CD4-positive, alpha-beta T cell treated with Interleukin-1 beta for 1 hour (primary cell): Measurements from ENCODE around the gene SPTBN4.
"Not testable (repeated sequence)": the region's sequence is repeated elsewhere in the genome, so short reads cannot be mapped to it uniquely, and the experiment has no call there.

Experiments
- DNase-seq, 2 donors: peaks; one replicate each; pipeline ENCODE4 v3.0.0-alpha.2; 2020 to 2022

SPTBN4 gene

DNA sequence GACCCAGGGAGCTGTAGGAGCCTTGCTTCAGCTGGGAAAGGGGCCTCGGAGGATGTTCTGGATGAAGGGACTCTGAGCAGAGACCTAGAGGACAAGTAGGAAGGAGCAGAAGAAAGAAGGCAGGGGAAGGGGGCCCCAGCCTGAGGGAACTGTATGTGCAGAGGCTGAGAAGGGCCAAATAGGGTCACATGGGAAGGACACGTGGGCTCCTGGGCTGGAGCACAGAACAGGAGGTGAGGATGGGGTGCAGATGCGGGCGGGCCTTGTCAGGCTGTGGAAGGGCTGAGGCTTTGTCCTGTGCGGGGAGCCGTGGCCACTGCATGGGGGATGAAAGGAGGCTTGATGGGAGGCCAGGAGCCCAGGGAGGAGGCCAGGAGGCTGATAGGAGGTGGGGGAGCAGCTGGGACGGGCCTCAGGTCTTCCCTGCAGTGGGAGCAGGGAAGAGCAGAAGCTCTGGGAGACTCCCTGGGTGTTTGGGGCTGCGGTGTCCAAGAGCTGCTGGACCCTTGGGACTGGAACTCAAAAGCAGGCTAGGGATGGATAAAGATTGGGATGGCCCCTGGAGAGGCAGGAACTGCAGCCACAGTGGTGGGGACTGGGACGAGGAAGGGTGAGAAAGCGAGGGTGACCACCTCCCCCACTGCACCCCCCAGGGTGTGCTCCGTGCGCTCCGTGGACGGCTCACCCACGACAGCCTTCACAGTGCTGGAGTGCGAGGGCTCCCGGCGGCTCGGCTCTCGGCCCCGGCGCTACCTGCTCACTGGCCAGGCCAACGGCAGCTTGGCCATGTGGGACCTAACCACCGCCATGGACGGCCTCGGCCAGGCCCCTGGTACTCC is 123.0 kb downstream of the SPTBN4 start:
- no peak for DNase-seq

DNA sequence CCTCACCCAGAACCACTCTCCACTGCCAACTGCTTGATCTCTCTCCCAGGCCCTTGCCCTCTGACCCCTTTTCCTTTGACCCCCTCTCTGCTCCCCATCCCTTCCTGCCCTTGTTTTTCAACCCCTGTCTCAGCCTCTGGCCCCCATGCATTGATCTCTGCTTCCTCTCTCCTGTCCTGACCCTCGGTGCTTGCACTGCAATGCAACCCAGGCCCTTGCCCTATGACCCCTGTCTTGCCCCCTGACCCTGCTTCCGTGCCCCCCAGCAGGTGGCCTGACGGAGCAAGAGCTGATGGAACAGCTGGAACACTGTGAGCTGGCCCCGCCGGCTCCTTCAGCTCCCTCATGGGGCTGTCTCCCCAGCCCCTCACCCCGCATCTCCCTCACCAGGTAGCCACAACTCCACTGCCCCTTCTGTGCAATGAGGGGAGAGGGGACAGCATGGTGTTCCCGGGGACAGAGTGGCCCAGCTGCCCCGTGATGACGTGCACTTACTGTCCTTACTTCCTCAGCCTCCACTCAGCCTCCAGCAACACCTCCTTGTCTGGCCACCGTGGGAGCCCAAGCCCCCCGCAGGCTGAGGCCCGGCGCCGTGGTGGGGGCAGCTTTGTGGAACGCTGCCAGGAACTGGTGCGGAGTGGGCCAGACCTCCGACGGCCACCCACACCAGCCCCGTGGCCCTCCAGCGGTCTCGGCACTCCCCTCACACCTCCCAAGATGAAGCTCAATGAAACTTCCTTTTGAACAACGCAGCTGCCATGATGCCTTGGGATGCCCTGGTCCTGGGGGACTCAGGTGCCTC is 123.9 kb downstream of the SPTBN4 start:
- no peak for DNase-seq

DNA sequence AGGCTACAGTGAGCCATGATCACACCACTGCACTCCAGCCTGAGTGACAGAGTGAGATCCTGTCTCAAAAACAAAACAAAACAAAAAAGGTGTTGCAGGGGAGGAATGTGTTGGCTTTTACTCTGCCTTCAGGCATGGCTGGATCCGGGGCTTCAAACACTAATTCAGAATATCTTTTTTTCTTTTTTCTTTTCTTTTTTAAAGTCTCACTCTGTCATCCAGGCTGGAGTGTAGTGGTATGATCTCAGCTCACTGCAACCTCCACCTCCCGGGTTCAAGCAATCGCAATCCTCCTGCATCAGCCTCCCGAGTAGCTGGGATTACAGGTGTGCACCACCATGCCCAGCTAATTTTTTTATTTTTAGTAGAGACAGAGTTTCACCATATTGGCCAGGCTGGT is 124.9 kb downstream of the SPTBN4 start:
- not testable (repeated sequence) for DNase-seq

GRCh38 chr19:40592170-40592569 is 125.4 kb downstream of the SPTBN4 start:
- DNase-seq, result peak; percentile 32 to 47

DNA sequence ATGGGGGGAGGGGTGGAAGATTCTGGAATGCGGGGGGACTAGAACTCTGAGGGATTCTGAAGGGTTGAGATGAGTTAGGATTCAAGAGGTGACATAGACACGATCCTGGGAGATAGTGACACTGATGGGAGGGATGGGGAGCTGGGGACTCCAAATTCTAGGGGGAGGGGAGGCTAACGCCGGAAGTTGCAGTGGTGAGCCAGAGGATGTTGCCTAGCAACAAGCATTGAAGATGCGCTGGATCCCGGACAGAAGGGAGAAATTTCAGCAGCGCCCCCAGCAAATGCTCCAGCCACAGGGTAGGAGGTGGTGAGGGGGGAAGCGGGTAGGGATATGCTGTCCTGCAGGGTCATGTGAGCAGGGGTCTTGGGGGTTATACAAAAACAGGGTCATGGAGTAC is 127.5 kb downstream of the SPTBN4 start:
- DNase-seq, result no peak

GRCh38 chr19:40594657-40595091 is 127.9 kb downstream of the SPTBN4 start:
- no peak for DNase-seq

GRCh38 chr19:40596608-40597328 is 130.0 kb downstream of the SPTBN4 start:
- peak in 1 of 2 donors; percentile 31 for DNase-seq

- DNase-seq, result no peak
Observed at GRCh38 chr19:40597329-40597838, 130.6 kb downstream of the SPTBN4 start.

DNA sequence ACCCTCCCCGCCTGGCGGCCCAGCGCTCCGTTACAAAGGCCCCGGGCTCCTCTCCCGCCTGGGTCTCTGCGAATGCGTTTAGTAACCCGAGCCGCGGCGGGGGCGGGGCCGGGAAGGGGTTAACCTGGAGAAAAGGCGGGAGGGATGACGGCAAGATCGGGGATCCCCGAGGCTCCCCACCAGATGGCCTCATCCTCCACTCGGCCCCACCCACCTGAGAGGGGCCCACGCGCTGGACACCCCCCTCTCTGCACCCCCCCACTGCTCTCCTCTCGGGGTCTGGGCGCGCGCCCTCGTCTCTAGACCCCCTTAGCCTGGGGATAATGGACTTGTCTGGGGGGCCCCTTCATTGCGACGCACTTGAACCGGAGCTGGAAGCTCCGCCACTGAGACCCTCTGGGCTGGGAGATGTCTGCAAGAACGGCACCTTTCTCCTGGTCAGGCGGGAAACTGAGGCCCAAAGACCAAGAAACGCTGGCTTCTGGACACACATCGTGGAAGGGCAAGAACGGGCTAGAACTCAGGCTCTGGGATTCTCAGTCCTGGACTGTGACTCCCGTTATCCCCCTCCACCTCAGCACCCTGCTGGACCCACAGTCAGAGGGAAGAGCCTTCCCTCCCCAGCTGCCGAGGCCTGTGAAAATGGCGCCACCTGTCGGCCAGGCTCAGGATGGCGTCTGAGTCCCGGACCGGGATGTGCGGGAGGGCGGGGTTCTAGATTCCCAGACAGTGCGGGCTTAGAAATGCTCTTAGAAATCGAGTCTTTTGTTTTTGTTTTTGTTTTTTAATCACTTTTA is 131.5 kb downstream of the SPTBN4 start:
- DNase-seq, result peak; percentile 77 to 86

- DNase-seq, result no peak
Observed at GRCh38 chr19:40598918-40599307, 132.1 kb downstream of the SPTBN4 start.

DNA sequence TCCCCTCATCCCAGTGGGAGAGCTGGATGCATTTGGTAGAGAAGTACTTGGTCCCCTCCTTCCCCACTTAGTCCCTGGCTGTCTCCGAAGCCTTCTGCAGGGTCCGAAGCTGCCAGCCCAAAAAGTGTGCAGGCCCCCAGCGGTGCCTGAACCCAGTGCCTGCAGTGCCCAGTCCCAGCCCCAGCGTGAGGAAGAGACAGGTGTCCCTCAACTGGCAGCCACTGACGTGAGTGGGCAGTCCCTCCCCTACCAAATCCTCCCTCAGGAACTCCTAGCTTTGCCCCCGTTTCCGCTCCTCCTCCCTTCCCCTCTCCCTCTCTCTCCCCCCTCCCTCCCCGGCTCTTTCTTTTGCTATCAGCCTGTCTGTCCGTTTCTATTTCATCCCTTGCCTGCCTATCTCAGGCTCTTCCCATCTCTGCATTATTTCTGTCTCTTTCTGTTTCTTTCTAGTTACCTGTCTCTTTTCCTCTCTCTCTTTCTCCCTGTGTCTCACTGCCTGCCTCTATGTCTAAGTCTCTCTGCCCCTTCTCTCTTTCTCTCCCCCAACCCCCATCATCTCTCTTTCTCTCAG is 132.6 kb downstream of the SPTBN4 start:
- no peak for DNase-seq

GRCh38 chr19:40599902-40600569 is 133.2 kb downstream of the SPTBN4 start:
- DNase-seq, result no peak

DNA sequence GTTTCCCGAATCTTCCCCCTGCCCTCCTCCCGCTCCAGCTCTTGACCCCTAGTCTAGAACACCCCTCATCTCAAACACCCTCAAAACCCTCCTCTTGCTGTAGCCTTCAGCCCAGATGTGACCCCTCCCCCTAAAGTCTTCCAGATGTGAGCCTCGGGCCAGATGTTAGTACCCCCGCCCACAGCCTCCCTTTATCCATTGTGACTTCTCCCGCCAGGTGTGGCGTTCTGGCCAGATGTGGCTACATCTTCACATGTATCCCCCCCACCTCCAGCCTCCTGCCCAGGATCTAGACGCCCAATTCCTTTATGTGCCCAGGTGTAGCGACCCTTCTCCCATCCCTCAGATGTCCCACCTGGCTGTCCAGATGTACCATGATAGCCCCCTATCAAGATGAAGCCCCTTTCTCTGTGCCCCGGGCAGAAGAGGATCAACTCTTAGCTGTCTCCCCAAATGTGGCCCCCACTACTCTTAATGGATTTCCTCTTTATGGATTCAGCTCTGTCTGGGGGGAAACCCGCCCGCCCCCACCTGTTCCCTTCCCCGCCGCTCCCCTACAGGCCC is 133.9 kb downstream of the SPTBN4 start:
- DNase-seq, result no peak

DNA sequence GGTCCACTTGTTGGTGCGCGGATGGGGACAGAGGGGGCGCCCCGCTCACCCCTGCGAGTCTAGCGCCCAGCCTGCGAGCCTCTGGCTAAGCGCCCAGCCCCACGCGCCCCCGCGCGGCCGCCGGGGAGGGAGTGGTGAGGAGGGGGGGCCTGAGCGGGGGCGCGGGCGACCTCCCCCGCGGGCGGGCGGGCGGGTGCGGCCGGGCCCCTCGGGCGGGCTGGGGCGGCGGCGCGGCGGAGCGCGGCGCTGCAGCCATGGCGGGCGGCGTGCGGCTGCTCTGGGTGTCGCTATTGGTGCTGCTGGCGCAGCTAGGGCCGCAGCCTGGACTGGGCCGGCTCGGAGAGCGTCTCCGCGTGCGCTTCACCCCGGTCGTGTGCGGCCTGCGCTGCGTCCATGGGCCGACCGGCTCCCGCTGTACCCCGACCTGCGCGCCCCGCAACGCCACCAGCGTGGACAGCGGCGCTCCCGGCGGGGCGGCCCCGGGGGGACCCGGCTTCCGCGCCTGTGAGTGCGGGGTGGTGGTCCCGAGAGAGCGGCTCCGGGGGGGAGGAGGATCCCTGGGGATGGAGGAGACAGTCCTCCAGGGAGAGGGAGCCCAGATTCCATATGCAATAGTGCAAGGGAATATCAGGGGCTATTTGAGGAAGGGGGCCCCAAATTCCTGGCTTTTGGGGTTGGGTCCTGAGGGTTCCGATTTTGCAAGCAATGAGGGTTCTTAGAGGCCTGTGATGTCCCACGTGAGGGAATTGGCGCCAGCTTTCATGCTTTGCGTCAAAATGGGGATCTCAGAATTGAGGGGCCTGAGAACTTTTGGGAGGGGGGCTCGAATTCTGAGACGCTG is 134.6 kb downstream of the SPTBN4 start, which contains the start of gene LTBP4:
LTBP4 (plus strand) TSS at position 236 of the 841 bp plus-strand sequence; CDS start at position 255, 19 bp downstream.
- peak; percentile 36 to 54 for DNase-seq

GRCh38 chr19:40603071-40603388 is 136.2 kb downstream of the SPTBN4 start:
- no peak for DNase-seq

GRCh38 chr19:40603389-40604170 is 136.8 kb downstream of the SPTBN4 start:
- DNase-seq, result peak; percentile 98 to 99

DNA sequence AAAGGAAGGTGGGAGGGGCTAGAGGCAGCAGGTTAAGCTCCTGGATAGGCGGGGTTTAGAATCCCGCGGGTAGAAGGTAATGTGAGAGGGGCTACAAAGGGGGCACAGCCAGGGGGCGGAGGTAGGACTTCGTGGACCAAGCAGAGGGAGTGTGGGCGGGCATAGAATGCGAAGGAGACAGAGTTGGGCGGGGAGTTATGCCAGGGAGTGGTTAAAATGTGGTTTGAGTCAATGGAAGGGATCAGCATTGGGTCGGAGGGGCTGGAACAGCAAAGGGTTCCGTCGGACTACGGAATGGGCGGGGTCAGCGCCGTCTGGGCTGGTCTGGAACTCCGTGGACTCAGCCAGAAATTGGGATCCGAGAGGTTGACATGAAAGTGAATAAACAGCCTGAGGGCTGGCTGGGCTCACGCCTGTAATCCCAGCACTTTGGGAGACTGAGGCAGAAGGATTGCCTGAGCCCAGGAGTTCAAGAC is 137.4 kb downstream of the SPTBN4 start:
- DNase-seq, result no peak

DNA sequence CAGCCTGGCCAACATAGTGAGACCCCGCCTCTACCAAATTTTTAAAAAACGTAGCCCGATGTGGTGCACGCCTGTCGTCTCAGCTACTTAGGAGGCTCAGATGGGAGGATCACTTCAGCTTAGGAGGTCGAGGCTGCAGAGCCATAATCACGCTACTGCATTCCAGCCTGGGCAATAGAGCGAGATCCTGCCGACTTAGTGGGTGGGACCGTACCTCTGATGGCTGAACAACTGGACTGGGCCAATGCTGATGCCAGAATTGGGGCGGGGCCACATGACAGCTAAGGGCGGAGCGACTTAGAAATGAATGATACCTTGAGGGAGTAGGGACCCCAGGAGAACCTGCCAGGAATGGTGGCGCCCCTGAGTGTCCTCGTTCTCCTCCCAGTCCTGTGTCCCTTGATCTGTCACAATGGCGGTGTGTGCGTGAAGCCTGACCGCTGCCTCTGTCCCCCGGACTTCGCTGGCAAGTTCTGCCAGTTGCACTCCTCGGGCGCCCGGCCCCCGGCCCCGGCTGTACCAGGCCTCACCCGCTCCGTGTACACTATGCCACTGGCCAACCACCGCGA is 137.9 kb downstream of the SPTBN4 start:
- no peak for DNase-seq
